ENCODE data around the gene COL16A1. TPM values are rescaled to one million over a fixed set of nuclear protein-coding genes. Genes with fewer than 3 reads are reported as not detected.
"Not testable (repeated sequence)": the region's sequence is repeated elsewhere in the genome, so short reads cannot be mapped to it uniquely, and the experiment has no call there.

Gene COL16A1
- polyA plus RNA-seq, 1 donor: 111 TPM

- not testable (repeated sequence) for DNase-seq (ENCODE audit: low read depth)
Measured at GRCh38 chr1:31707059-31707600, 3.3 kb upstream of the COL16A1 start.

GRCh38 chr1:31706384-31707058 is 2.7 kb upstream of the COL16A1 start:
- DNase-seq (ENCODE audit: low read depth): no peak

GRCh38 chr1:31705080-31705866 is 1.5 kb upstream of the COL16A1 start:
- DNase-seq (ENCODE audit: low read depth): no peak

- peak; percentile 69 for DNase-seq (ENCODE audit: low read depth)
Measured at GRCh38 chr1:31704271-31705079, 658 bp upstream of the COL16A1 start.

GRCh38 chr1:31702836-31703404 is 897 bp downstream of the COL16A1 start:
- no peak for DNase-seq (ENCODE audit: low read depth)

GRCh38 chr1:31701091-31701736 is 2.6 kb downstream of the COL16A1 start:
- DNase-seq (ENCODE audit: low read depth): peak; percentile 81

GRCh38 chr1:31700468-31701090 is 3.2 kb downstream of the COL16A1 start:
- DNase-seq (ENCODE audit: low read depth): no peak

- DNase-seq (ENCODE audit: low read depth): no peak
Measured at GRCh38 chr1:31699341-31699891, 4.4 kb downstream of the COL16A1 start.

- DNase-seq (ENCODE audit: low read depth): no peak
Measured at GRCh38 chr1:31697369-31697984, 6.3 kb downstream of the COL16A1 start.

- DNase-seq (ENCODE audit: low read depth): no peak
Measured at GRCh38 chr1:31696242-31696641, 7.6 kb downstream of the COL16A1 start.

- DNase-seq (ENCODE audit: low read depth): no peak
Measured at GRCh38 chr1:31695327-31695726, 8.5 kb downstream of the COL16A1 start.

- DNase-seq (ENCODE audit: low read depth): no peak
Measured at GRCh38 chr1:31694964-31695313, 8.9 kb downstream of the COL16A1 start.

GRCh38 chr1:31694069-31694963 is 9.5 kb downstream of the COL16A1 start:
- no peak for DNase-seq (ENCODE audit: low read depth)

GRCh38 chr1:31693231-31693630 is 10.6 kb downstream of the COL16A1 start:
- no peak for DNase-seq (ENCODE audit: low read depth)

GRCh38 chr1:31691951-31692350 is 11.9 kb downstream of the COL16A1 start:
- no peak for DNase-seq (ENCODE audit: low read depth)

- no peak for DNase-seq (ENCODE audit: low read depth)
Measured at GRCh38 chr1:31691446-31691845, 12.4 kb downstream of the COL16A1 start.

- no peak for DNase-seq (ENCODE audit: low read depth)
Measured at GRCh38 chr1:31690921-31691320, 12.9 kb downstream of the COL16A1 start.

GRCh38 chr1:31689854-31690253 is 14.0 kb downstream of the COL16A1 start:
- DNase-seq (ENCODE audit: low read depth): no peak

GRCh38 chr1:31689379-31689778 is 14.4 kb downstream of the COL16A1 start:
- DNase-seq (ENCODE audit: low read depth): no peak

Data from forelimb muscle (tissue), 1 donor.